ENCODE results near the gene EPGN. TPM values are rescaled to one million over a fixed set of nuclear protein-coding genes. Genes with fewer than 3 reads are reported as not detected.

EPGN gene
- total RNA-seq, 1 donor from 2014 or later, result not detected

GRCh38 chr4:74292111-74292870 is 16.0 kb upstream of the EPGN start:
- no peak for TF ChIP-seq CTCF (IDR thresholded peaks at IDR 0.05; ENCODE audit: borderline replicate concordance)
- no peaks in the 10 kb centered on the region for H3K4me1 ChIP-seq
- H3K36me3 ChIP-seq, result no peaks in the 10 kb centered on the region
- H3K27ac ChIP-seq (replicated peaks), result no peak overlapping the region
- intact Hi-C loops (cut with micrococcal nuclease), result no loop called here
- no peak for DNase-seq
- H3K9me3 ChIP-seq (replicated peaks), result peaks cover 6% of the 10 kb centered on the region
- no peak overlapping the region for H3K4me3 ChIP-seq
- H3K27me3 ChIP-seq (ENCODE audit: low read depth), result no peaks in the 10 kb centered on the region

- Histone ChIP-seq H3K36me3 (no peaks in the 10 kb centered on the region), H3K4me3 (no peak overlapping the region), H3K9me3 (replicated peaks) (peaks cover 6% of the 10 kb centered on the region), H3K4me1 (no peaks in the 10 kb centered on the region), H3K27ac (replicated peaks) (no peak overlapping the region), H3K27me3 (ENCODE audit: low read depth) (no peaks in the 10 kb centered on the region)
- no peak for TF ChIP-seq CTCF (IDR thresholded peaks at IDR 0.05; ENCODE audit: borderline replicate concordance)
- DNase-seq, result no peak
- intact Hi-C loops (cut with micrococcal nuclease), result no loop called here
Measured at GRCh38 chr4:74293558-74293957, 14.7 kb upstream of the EPGN start.

GRCh38 chr4:74294681-74295080 is 13.6 kb upstream of the EPGN start:
- no peak for TF ChIP-seq CTCF (IDR thresholded peaks at IDR 0.05; ENCODE audit: borderline replicate concordance)
- Histone ChIP-seq H3K36me3 (no peaks in the 10 kb centered on the region), H3K4me1 (no peaks in the 10 kb centered on the region), H3K27me3 (ENCODE audit: low read depth) (no peaks in the 10 kb centered on the region), H3K27ac (replicated peaks) (no peak overlapping the region), H3K9me3 (replicated peaks) (peaks cover 6% of the 10 kb centered on the region), H3K4me3 (no peak overlapping the region)
- DNase-seq, result no peak
- intact Hi-C loops (cut with micrococcal nuclease), result no loop called here

- intact Hi-C loops (cut with micrococcal nuclease), result no loop called here
- Histone ChIP-seq H3K9me3 (replicated peaks) (peaks cover under 1% of the 10 kb centered on the region), H3K4me1 (no peaks in the 10 kb centered on the region), H3K36me3 (no peaks in the 10 kb centered on the region), H3K4me3 (no peak overlapping the region), H3K27ac (replicated peaks) (no peak overlapping the region), H3K27me3 (ENCODE audit: low read depth) (no peaks in the 10 kb centered on the region)
- DNase-seq, result no peak
- TF ChIP-seq CTCF (IDR thresholded peaks at IDR 0.05; ENCODE audit: borderline replicate concordance), result no peak
Measured at GRCh38 chr4:74297539-74297938, 10.7 kb upstream of the EPGN start.

GRCh38 chr4:74304095-74304625 is 4.1 kb upstream of the EPGN start:
- H3K36me3 ChIP-seq, result no peaks in the 10 kb centered on the region
- intact Hi-C loops (cut with micrococcal nuclease), result no loop called here
- no peak overlapping the region for H3K4me3 ChIP-seq
- no peak for DNase-seq
- H3K27me3 ChIP-seq (ENCODE audit: low read depth), result no peaks in the 10 kb centered on the region
- no peak for TF ChIP-seq CTCF (IDR thresholded peaks at IDR 0.05; ENCODE audit: borderline replicate concordance)
- no peaks in the 10 kb centered on the region for H3K9me3 ChIP-seq (replicated peaks)
- no peak overlapping the region for H3K27ac ChIP-seq (replicated peaks)
- no peaks in the 10 kb centered on the region for H3K4me1 ChIP-seq
